RPMI7951 (cell line): ENCODE results near the gene SMG6. TPM values are rescaled to one million over a fixed set of nuclear protein-coding genes. Genes with fewer than 3 reads are reported as not detected.
"Not testable (repeated sequence)": the region's sequence is repeated elsewhere in the genome, so short reads cannot be mapped to it uniquely, and the experiment has no call there.

Source experiments
- DNase-seq: peaks from one replicate; pipeline ENCODE4 v3.0.0-alpha.2; 2012; ENCODE audit warnings: low read depth
- total RNA-seq: library from RNA; depleted of rRNA; stranded (reverse); fragments of >200 nt; shearing (Covaris generic); gene quantifications from 2 replicates; pipeline ENCODE4 v1.2.3, GENCODE V29; 2014

SMG6 gene
- total RNA-seq, 1 experiment from 2014 or later, result 26.1 TPM

DNA sequence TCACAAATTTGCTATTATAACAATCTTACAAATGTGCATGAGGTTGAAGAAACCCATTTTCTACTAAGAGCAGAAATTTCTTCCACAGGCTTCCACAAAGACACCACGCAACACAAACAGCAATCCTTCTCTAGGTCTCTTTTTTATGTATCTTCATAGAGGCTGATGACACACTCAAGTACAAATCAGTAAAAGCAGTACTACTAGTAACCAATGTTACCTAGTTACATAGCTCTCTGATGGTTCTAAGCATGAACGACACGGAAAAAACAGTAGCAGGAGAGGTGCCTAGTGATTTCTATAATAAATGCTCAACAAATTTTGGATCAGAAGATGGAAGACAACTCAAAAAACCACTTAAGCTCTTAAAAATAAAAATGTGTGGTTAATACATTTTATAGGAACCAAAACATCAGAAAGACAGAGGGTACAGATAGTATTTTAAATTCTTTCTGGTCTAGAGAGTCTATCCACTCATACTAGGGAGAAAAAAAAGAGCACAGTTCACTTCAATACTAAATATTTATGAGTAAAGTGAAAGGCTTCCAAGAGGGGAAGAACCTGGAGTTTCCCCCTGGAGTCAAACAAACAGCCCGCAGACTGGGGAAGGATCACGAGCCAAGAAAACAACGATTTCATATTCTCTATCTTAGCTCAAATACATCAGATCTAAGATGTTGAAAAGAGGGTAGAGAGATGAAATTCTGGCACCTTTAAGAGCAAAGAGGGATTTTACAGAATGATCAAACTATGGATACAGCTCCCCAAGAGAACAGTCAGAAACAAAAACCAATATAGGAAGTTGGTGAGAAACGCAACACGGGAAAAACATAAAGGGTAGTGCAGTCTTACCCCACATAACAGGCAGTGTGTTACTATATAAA, 40.2 kb downstream of the SMG6 start:
- no peak for DNase-seq

- peak; percentile 28 for DNase-seq
These were observed 41.4 kb downstream of the SMG6 start for GRCh38 chr17:2262135-2262587.

DNA sequence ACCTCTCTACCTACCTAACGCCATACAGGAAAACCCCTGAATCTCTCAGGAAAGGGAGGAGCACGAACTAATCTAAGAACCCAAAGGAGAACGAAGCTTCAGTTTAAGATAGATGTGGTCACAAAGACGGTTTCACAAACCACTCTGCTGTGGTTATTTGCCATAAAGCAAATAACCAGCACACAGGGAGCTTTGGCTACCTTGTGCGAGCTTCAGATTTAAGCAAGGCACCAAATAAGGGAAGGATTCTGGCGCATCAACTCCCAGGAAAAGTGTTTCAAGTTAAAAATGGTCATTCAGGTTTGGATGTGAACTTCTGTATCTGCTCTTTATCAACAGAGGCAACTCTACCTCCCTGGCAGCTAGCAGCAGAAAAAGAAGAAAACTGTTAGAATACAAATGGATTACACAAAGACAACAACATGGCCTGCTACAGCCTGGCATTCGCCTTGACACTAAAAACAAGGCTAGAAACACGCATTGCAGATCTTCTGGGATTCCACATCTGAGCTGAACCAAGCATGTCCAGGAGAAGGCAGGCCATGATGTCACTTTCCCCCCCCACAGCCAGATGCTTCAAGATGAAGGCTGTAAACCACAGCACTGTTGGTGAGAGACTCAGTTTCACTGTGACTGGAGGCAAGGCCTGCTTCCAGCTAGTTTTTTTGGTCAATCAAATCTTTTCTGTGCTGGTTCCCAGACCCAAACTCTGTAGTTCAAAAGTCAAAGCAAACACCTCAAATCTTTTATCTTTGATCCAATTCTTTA, 43.6 kb downstream of the SMG6 start:
- no peak for DNase-seq

DNA sequence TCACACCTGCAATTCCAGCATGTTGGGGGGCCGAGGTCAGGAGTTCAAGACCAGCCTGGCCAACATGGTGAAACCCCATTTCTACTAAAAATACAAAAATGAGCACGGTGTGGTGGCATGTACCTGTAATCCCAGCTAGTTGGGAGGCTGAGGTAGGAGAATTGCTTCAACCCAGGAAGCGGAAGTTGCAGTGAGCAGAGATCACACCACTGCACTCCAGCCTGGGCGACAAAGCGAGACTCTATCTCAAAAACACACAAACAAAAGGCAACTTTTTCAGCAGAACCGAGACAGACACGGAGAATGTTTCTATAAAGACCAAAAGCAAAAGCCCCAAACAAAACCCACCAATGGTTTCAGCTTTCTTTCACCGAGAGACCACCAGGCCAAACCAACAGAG, 44.8 kb downstream of the SMG6 start:
- not testable (repeated sequence) for DNase-seq

GRCh38 chr17:2253768-2254406, 49.7 kb downstream of the SMG6 start:
- DNase-seq, result no peak

DNA sequence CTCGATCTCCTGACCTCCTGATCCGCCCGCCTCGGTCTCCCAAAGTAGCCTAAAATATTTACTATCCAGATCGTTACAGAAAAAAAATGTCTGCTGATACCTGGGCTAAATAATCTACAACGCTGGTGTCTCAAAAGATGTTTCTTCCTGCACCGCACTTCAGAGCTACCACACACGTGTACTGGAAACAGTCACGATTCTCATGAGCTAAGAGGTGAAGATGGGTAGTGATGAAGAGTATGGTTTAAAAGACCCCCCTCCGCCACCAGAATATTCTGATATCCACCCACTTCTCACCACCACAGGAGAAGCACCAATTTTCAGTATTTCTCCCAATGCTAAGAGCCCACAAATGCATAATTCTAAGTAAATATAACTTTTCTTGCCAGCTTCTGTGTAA, 50.2 kb downstream of the SMG6 start:
- DNase-seq, result no peak

- no peak for DNase-seq
These were observed 52.5 kb downstream of the SMG6 start for GRCh38 chr17:2251098-2251497.

- DNase-seq, result no peak
These were observed 53.2 kb downstream of the SMG6 start for GRCh38 chr17:2250140-2251095.

DNA sequence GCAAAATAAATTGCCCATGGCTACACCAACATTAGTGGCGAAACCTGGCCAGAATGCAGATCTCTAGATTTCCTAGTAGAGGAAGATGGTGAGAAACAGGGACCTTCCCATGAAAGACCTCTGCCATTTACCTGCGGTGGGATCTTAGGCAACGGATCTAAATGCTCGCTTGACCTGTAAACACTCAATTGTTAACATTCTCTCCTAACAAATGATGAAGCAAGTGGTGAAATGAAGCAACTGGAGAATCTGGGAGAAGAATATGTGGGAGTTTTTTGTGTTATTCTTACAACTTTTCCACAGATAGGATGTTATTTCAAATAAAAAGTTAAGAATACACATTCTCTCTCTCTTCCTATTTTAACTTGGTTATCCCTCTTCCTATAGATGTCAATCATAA, 56.6 kb downstream of the SMG6 start:
- DNase-seq, result no peak

DNA sequence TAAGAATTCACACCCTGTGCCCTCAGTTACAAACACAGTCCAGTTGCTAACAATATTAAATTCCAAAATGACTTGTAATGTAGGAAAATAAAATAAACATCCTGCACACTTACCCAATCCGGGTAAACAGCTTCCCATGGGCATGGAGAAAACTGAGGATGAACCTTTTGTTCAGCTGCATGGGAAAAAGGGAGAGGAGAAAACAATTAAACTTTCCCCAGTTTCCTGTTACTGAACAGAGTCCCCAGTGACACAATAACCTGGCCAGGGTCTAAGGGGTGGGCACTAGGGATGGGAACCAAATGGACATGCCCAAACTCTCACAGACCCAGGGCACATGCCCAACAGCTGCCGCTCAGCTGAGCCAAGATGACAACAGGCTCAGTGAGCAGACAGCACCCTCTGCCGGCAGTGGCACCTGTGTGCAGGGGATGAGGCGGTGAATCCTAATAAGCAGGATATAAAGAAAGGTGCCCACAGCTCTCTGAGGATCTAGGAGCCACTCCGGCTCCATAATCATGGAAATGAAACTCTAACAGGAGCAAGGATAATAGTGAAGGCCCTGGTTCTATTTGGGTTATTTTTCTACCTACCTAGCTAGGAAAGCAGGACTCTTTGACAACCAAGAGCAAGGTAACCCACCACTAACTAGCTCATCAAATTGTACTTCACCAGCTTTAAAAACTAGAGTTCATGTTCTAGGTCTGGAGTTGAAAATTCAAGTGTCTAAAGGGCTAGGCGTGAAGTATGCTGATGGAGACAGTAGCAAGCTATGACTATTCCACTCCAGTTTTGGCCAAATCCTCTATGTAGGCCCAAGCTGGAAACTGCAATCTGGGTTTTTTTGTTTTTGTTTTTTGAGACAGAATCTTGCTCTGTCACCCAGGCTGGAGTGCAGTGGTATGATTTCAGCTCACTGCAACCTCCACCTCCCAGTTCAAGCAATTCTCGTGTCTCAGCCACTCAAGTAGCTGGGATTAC, 58.8 kb downstream of the SMG6 start:
- peak; percentile 78 for DNase-seq

DNA sequence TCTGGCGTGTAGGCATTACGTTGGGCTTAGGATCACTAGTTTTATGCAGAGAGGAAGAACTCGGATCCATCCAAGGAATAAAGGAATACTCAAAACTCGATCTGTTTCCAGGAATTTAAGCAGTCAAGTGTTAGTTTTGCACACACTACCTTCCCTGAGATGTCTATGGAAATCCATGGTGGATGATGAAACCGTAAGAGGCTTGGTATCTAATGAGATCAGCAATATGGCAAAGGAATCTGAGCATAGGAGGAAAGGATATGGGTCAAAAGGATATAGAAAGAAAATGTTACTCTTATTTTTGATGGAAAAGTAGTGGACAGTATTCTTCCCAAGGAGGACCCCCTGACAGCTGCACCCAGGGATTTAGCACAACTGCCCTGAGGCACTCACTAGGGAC, 59.6 kb downstream of the SMG6 start:
- no peak for DNase-seq

DNA sequence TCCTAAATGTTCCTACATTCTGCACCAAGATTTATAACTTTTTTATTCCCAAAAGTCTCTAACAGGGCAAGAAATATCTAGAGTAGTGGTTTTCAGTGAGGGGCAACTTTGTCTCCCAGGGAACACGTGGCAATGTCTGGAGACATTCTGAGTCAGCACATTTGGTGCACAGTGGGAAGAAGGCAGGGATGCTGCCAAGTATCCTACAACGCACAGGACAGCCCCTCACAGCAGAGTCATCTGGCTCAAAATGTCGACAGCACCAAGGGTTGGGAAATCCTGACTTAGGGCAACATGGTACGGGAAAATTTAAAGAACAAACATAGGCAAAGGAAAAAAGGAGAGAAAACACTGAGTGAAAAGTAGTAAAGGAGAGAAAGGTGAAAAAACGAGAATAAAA, 61.8 kb downstream of the SMG6 start:
- DNase-seq, result peak; percentile 66

GRCh38 chr17:2240541-2240940, 63.0 kb downstream of the SMG6 start:
- DNase-seq, result no peak

DNA sequence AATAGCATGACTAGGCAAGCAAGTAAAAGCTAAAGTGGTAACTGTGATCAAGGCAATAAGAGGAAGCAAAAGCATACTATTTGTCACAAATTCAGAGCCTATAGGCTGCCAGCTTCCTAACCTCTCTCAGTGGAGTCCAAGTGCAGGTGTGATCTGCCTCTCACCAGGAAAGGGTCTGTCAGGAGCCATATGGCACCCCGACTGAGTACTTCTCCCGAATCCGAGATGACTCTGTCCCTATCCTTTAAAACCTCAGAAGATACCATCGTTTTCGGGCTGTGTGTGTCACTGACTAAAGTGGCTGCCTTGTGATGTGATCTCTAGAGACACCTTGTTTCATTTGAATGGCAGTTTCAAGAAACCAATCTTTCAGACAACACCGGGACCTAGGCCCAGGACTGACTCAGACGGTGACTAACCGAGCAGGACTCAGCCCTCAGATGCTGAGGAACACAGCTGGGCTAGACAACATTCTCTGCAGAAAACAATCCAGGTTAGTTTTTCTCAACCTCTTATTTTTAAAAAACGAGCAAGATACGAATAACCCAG, 63.6 kb downstream of the SMG6 start:
- DNase-seq, result peak; percentile 89

- DNase-seq, result no peak
These were observed 64.4 kb downstream of the SMG6 start for GRCh38 chr17:2239170-2239551.

- no peak for DNase-seq
These were observed 65.0 kb downstream of the SMG6 start for GRCh38 chr17:2238432-2239169.

- no peak for DNase-seq
These were observed 65.6 kb downstream of the SMG6 start for GRCh38 chr17:2237950-2238349.

- peak; percentile 66 for DNase-seq
These were observed 66.1 kb downstream of the SMG6 start for GRCh38 chr17:2237521-2237921.

DNA sequence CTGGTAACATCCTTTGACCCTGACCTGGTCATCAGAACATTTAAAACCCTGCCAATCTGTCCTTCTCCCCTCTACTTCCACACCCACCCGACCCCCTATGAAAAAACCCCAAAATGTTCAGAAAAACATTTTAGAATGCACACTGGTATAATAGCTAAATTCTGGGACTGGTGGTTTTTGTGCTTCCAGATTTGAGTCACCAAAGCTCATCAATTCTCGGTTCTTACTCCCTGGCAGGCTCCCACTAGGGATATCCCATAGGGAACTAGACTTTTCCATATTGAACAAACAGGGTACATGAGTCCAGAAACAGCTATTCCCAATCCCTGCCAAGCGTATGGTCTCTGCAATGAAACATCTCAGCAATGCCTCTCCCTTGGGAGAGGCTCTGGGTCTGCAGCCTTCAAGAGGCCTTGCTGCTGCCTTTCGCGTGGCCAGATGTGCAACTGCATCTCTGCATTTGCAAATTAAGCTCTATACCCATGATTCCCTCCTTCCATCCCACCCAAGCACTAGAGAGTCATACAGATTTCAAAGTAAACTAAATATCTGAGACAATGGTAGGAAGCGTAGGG, 67.7 kb downstream of the SMG6 start:
- DNase-seq, result no peak
